GM23338 (cell line): ENCODE measurements around the gene FBXL2. TPM values are rescaled to one million over a fixed set of nuclear protein-coding genes. Genes with fewer than 3 reads are reported as not detected.

Experiments used
- ATAC-seq: fragments of 200-7000 bp; cut with Tn5 transposase; 3 replicates; pipeline ENCODE4 v1.9.1; 2020
- DNase-seq: peaks from one replicate; pipeline ENCODE4 v3.0.0-alpha.2; 2015; ENCODE audit warnings: low spot score
- H2AFZ ChIP-seq: fragments of 200-600 bp; sonication (generic); 2 replicates; pipeline ENCODE4 v1.8.0; 2016; ENCODE audit warnings: antibody characterized with exemption, mild to moderate bottlenecking, moderate library complexity
- H3F3A ChIP-seq: fragments of 200-600 bp; sonication (generic); replicated peaks from 2 replicates; pipeline ENCODE4 v1.8.0; 2017; ENCODE audit warnings: antibody characterized with exemption, mixed run types, low read depth
- H3K27ac ChIP-seq: fragments of 200-600 bp; sonication (generic); 2 replicates; pipeline ENCODE4 v1.6.1; 2016; ENCODE audit warnings: low read depth
- H3K27me3 ChIP-seq: fragments of 200-600 bp; sonication (generic); 2 replicates; pipeline ENCODE4 v1.8.0; 2016; ENCODE audit warnings: mild to moderate bottlenecking, mixed run types, moderate library complexity; ENCODE audit not compliant: insufficient read depth
- H3K36me3 ChIP-seq: fragments of 200-600 bp; sonication (generic); 2 replicates; pipeline ENCODE4 v1.8.0; 2016; ENCODE audit warnings: mild to moderate bottlenecking; ENCODE audit not compliant: insufficient read depth
- H3K4me1 ChIP-seq: fragments of 200-600 bp; sonication (generic); 2 replicates; pipeline ENCODE4 v1.8.0; 2016; ENCODE audit warnings: mild to moderate bottlenecking, moderate library complexity; ENCODE audit not compliant: insufficient read depth
- H3K4me2 ChIP-seq: fragments of 200-600 bp; sonication (generic); 2 replicates; pipeline ENCODE4 v1.7.1; 2017; ENCODE audit warnings: mixed run types
- H3K4me3 ChIP-seq: fragments of 200-600 bp; sonication (generic); 2 replicates; pipeline ENCODE4 v1.6.1; 2016; ENCODE audit warnings: mixed run types
- H3K79me2 ChIP-seq: fragments of 200-600 bp; sonication (generic); replicated peaks from 2 replicates; pipeline ENCODE4 v1.8.0; 2017; ENCODE audit warnings: mild to moderate bottlenecking; ENCODE audit not compliant: insufficient read depth
- H3K9me2 ChIP-seq: fragments of 200-600 bp; sonication (generic); 2 replicates; pipeline ENCODE4 v1.8.0; 2017; ENCODE audit not compliant: insufficient read depth
- H4K20me1 ChIP-seq: fragments of 200-600 bp; sonication (generic); replicated peaks from 2 replicates; pipeline ENCODE4 v1.8.0; 2017; ENCODE audit warnings: mild to moderate bottlenecking; ENCODE audit not compliant: insufficient read depth
- H3K27ac Mint-ChIP-seq: 2 replicates; pipeline ENCODE4 v1.8.0; 2020; ENCODE audit warnings: inconsistent platforms, mild to moderate bottlenecking, moderate library complexity, mixed read lengths
- H3K27me3 Mint-ChIP-seq: 3 replicates; pipeline ENCODE4 v1.8.0; 2022; ENCODE audit warnings: low read depth, mild to moderate bottlenecking, moderate library complexity, mixed read lengths, inconsistent platforms; ENCODE audit not compliant: insufficient read depth, poor library complexity
- H3K36me3 Mint-ChIP-seq: 3 replicates; pipeline ENCODE4 v1.8.0; 2021; ENCODE audit warnings: low read depth, mild to moderate bottlenecking, inconsistent platforms, moderate library complexity, mixed read lengths
- H3K4me1 Mint-ChIP-seq: 3 replicates; pipeline ENCODE4 v1.8.0; 2020; ENCODE audit warnings: mild to moderate bottlenecking, inconsistent platforms, mixed read lengths
- H3K4me3 Mint-ChIP-seq: 3 replicates; pipeline ENCODE4 v1.8.0; 2021; ENCODE audit warnings: moderate library complexity, mild to moderate bottlenecking, inconsistent platforms, mixed read lengths
- H3K9me3 Mint-ChIP-seq: 3 replicates; pipeline ENCODE4 v1.8.0; 2020; ENCODE audit warnings: moderate library complexity, mild to moderate bottlenecking, inconsistent platforms, mixed read lengths
- CTCF ChIP-seq, 2 experiments: fragments of 200-600 bp in 1 of 2; sonication (generic) in 1 of 2; conservative IDR thresholded peaks; 2 replicates each; pipeline versions ENCODE4 v1.5.1 to v1.6.1; 2016 to 2017; ENCODE audit warnings: antibody characterized with exemption in 2 of 2, low read depth in 2 of 2, mild to moderate bottlenecking in 2 of 2, moderate library complexity in 1 of 2
- ETS1 ChIP-seq: IDR thresholded peaks from 2 replicates; pipeline ENCODE4 v1.6.1; 2016; ENCODE audit warnings: antibody characterized with exemption
- EZH2 ChIP-seq: fragments of 200-600 bp; sonication (generic); IDR thresholded peaks from one replicate; pipeline ENCODE4 v1.8.0; 2017; ENCODE audit warnings: antibody characterized with exemption, mild to moderate bottlenecking, low read depth; ENCODE audit not compliant: unreplicated experiment
- EZH2phosphoT487 ChIP-seq: fragments of 200-600 bp; sonication (generic); IDR thresholded peaks from one replicate; pipeline ENCODE4 v1.8.1; 2018; ENCODE audit warnings: antibody characterized with exemption; ENCODE audit not compliant: unreplicated experiment
- JUNB ChIP-seq: IDR thresholded peaks from one replicate; pipeline ENCODE4 v1.6.1; 2016; ENCODE audit warnings: antibody characterized with exemption; ENCODE audit not compliant: unreplicated experiment
- NANOG ChIP-seq: IDR thresholded peaks from 2 replicates; pipeline ENCODE4 v1.6.1; 2016; ENCODE audit warnings: antibody characterized with exemption, borderline replicate concordance
- POLR2AphosphoS5 ChIP-seq: IDR thresholded peaks from 2 replicates; pipeline ENCODE4 v1.6.1; 2016; ENCODE audit warnings: antibody characterized with exemption, low read depth
- REST ChIP-seq: IDR thresholded peaks from one replicate; pipeline ENCODE4 v1.6.1; 2018; ENCODE audit warnings: antibody characterized with exemption; ENCODE audit not compliant: unreplicated experiment
- STAT1 ChIP-seq: IDR thresholded peaks from one replicate; pipeline ENCODE4 v1.6.1; 2016; ENCODE audit warnings: antibody characterized with exemption; ENCODE audit not compliant: unreplicated experiment
- ZNF114 ChIP-seq: fragments of 250-450 bp; sonication (Bioruptor Pico); IDR thresholded peaks from 2 replicates; pipeline ENCODE4 v1.5.0; 2020; ENCODE audit warnings: mild to moderate bottlenecking, moderate library complexity
- ZNF331 ChIP-seq: fragments of 250-450 bp; sonication (Bioruptor Pico); IDR thresholded peaks from 2 replicates; pipeline ENCODE4 v1.5.0; 2020; ENCODE audit warnings: low read depth, mild to moderate bottlenecking, moderate library complexity
- ZNF462 ChIP-seq: fragments of 250-450 bp; sonication (Bioruptor Pico); IDR thresholded peaks from 2 replicates; pipeline ENCODE4 v1.5.0; 2020; ENCODE audit warnings: mild to moderate bottlenecking, moderate library complexity
- polyA plus RNA-seq: library from polyadenylated mRNA; unstranded; fragments of >200 nt; fragmentation: Nextera tagmentation; extraction: Ambion mirVana; gene quantifications from 2 replicates; pipeline ENCODE4 v1.2.1, GENCODE V29; 2016
- total RNA-seq: library from RNA; depleted of rRNA; stranded (reverse); fragments of >200 nt; shearing (Covaris generic); gene quantifications from 2 replicates; pipeline ENCODE4 v1.2.3, GENCODE V29; 2014

FBXL2 gene
- total and polyA plus RNA-seq, 2 experiments from 2014 or later: 2.8 to 5.7 TPM

- H3K4me2 ChIP-seq: peak overlapping the region; percentile 5
- peaks cover 94% of the 10 kb centered on the region for H3K79me2 ChIP-seq
- TF ChIP-seq ZNF462 (CRISPR knock-in tag) (no peak), ETS1 (no peak), NANOG (no peak), EZH2phosphoT487 (no peak), REST (no peak), ZNF114 (CRISPR knock-in tag) (no peak), EZH2 (no peak), POLR2AphosphoS5 (no peak), STAT1 (no peak), ZNF331 (CRISPR knock-in tag) (no peak), JUNB (no peak), CTCF (conservative IDR thresholded peaks at IDR 0.05; ENCODE audit: low read depth in 2 of 2) (no peak)
- peaks cover 71% of the 10 kb centered on the region for H4K20me1 ChIP-seq
- H3F3A ChIP-seq: no peaks in the 10 kb centered on the region
- H3K27me3 Mint-ChIP-seq: peaks cover 10% of the 10 kb centered on the region
- peak overlapping the region; percentile 7; the same call in 1 of the 2 replicates for H3K27ac ChIP-seq
- ATAC-seq (no peak), DNase-seq (peak; percentile 30)
- H3K4me1 Mint-ChIP-seq: peaks cover 67% of the 10 kb centered on the region
- no peaks in the 10 kb centered on the region for H3K27me3 ChIP-seq
- peak overlapping the region; percentile 55 for H3K27ac Mint-ChIP-seq
- no peak overlapping the region for H3K4me3 Mint-ChIP-seq
- H3K36me3 Mint-ChIP-seq: no peaks in the 10 kb centered on the region
- no peak overlapping the region for H3K4me3 ChIP-seq
- H2AFZ ChIP-seq: no peak overlapping the region
- no peaks in the 10 kb centered on the region for H3K9me3 Mint-ChIP-seq
- H3K9me2 ChIP-seq: no peaks in the 10 kb centered on the region
- no peaks in the 10 kb centered on the region for H3K36me3 ChIP-seq
- H3K4me1 ChIP-seq: peaks cover 60% of the 10 kb centered on the region
Observed at GRCh38 chr3:33430571-33430970, 153.3 kb downstream of the FBXL2 start.
